HG03520 (cell line): Measurements from ENCODE around the gene TCP11L2.
"Not testable (repeated sequence)": the region's sequence is repeated elsewhere in the genome, so short reads cannot be mapped to it uniquely, and the experiment has no call there.

Experiments used
- ATAC-seq: cut with Tn5 transposase; IDR thresholded peaks from one replicate; pipeline ENCODE4 v1.9.1; 2021; ENCODE audit warnings: mild to moderate bottlenecking, moderate library complexity; ENCODE audit not compliant: unreplicated experiment

TCP11L2 gene

DNA sequence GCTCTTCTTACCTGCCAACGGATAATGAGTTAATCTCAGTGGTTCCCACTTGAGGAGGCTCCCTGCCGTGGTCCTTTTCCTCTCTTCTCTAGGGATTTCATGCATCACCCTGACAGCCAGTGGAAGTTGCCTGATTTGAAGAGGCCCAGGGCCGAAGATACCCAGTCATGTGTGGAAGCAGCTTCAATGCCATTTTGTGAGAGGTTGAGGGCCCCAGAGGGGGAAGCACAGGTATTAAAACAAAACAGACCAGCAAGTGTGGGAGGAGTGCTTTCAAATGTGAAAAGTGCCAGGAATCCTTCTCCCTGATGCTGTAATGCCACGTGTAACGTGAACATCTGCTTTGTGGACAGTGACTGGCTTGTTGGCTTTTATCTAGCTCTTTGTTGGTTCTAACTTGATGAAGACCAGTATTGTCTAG lies 1.5 kb downstream of the TCP11L2 start:
- ATAC-seq = no peak

DNA sequence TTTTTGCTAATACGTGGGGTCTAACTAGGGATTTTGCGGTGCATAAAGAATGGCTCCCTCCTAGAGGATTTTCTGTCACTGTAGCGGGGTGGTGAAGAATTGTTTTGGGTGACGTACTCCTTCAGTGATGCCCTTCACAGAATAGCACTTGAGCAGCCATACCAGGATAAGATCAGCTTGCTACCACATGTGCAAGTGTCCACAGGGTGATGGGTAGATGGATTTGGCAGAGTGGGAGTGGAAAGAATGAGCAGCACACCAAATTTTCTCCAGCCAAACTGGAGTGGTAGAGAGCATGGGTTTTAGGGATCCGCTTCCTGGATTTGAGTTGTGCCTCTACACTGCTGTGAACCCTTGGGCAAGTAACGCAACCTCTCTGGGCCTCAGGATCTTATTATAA lies 2.3 kb downstream of the TCP11L2 start:
- ATAC-seq = no peak

GRCh38 chr12:106305376-106305775 lies 2.8 kb downstream of the TCP11L2 start:
- ATAC-seq = no peak

- no peak for ATAC-seq
Measured at GRCh38 chr12:106307181-106307580, 4.6 kb downstream of the TCP11L2 start.

DNA sequence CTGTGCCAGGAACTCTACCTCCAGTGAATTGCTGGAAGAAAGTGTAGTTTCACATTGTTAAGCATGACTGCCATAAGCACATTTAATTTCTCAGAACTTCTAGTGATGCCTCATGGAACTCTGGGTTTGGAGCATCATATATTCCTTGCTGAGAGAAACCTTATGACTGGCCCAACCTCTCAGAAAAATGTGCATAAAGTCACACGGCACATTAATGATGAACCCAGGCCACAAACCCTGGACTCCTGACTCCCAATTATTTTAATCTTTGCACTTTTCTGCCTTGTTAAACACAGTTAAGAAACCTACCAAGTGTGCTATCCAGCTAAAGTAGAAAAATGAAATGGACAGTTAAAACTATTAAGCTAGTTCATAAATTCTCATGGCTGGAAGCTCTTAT lies 5.6 kb downstream of the TCP11L2 start:
- no peak for ATAC-seq

- ATAC-seq = no peak
Measured at GRCh38 chr12:106308611-106309010, 6.1 kb downstream of the TCP11L2 start.

DNA sequence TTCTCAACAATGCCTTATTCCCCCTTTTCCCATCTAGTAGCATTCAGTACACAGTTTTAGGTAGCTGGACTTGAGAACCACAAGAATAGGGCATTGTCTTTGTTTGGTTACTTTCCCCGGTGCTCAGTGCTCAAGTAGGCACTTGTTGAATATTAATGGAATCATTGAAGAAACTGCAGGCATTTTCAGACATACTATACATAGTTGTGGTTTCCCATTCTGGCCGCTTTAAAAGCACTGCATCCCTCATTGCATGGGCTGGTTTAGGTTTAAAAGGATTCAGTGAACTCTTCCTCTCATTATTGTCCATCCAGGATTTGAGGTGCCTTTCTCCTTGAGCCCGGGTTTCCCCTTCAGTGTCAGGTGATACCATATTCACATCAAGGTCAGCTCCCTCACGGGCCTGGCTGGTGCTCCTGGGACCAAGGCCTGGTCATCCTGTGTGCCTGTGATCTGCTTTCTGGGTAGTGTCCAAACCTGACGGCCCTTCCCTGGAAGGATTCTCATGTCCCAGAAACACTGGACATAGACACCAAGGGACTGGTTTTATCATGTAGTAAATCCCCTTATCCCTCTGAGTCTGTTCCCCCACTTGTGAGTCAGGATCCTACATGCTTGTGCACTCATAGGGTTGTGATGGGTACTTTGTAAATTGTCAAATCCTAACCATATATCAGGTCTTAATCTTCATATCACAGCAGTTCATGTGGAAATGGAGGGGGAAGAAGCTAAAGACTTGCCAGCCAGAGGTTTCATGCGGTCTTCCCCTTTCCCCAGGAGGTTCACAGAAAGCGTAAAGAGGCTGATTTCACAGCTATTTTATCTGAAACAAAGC lies 7.4 kb downstream of the TCP11L2 start:
- ATAC-seq = no peak

DNA sequence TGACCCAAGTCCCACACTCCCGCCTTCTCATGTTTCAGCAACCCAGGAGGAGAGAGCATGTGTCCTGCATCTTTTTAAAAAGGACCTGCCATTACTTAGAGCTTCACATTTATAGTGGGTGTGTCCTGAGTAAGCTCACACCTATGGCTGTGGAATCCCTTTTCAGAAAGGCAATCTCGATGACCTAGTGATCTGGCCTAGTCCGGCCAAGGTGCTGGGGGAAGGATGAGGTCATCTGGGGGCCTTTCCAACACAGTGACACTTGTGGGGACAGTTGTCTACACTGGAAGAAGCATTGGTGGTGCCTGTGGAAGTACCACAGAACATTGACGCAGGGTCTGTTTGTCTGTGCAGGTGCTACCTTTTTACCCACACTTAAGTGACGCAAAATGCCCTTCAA lies 8.2 kb downstream of the TCP11L2 start:
- no peak for ATAC-seq

- ATAC-seq = no peak
Measured at GRCh38 chr12:106311139-106311538, 8.6 kb downstream of the TCP11L2 start.

DNA sequence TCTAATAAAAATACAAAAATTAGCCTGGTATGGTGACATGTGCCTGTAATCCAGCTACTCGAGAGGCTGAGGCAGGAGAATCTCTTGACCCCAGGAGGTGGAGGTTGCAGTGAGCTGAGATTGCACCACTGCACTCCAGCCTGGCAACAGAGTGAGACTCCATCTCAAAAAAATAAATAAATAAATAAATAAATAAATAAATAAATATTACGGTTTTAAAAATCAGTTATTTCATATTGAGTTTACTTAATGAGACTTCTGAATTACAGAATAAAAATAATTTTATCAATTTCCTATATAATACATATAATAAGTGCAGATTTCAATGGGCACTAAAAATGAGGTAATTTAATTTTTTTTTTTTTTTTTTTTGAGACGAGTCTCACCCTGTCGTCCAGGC lies 10.9 kb downstream of the TCP11L2 start:
- not testable (repeated sequence) for ATAC-seq

GRCh38 chr12:106315523-106315922 lies 13.0 kb downstream of the TCP11L2 start:
- no peak for ATAC-seq

DNA sequence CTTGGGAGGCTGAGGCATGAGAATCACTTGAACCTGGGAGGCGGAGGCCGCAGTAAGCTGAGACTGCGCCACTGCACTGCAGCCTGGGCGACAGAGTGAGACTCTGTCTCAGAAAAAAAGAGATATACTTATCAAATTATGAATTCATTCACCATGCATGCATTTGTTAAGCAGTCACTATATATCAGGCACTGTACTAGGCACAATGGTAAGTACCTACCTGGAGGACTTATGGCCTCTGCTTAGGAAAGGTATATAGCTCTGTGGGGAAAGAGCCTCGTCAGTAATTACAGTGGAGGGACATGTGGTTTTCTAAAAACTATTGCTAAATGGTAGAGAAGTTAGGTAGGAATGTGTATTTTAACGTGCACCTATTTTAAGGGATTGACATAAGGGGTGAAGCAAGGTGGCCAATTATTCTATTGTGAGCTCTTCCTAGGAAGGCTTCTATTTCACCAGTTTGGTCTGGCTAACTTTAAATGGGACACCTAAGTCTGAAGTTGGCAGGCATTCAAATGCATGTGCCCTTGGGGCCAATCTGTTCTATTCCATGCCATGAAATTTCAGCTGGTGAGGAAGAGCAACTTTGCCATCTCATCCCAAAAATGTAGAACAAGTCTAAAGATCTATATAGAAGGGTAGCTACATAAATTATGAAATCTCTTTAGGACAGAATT lies 15.0 kb downstream of the TCP11L2 start:
- ATAC-seq = no peak

- ATAC-seq = no peak
Measured at GRCh38 chr12:106321139-106321850, 18.8 kb downstream of the TCP11L2 start.

GRCh38 chr12:106323537-106323936 lies 21.0 kb downstream of the TCP11L2 start:
- ATAC-seq = no peak

GRCh38 chr12:106327309-106327869 lies 24.9 kb downstream of the TCP11L2 start:
- ATAC-seq = no peak

- no peak for ATAC-seq
Measured at GRCh38 chr12:106328735-106329134, 26.2 kb downstream of the TCP11L2 start.

- ATAC-seq = no peak
Measured at GRCh38 chr12:106329231-106329982, 26.9 kb downstream of the TCP11L2 start.

GRCh38 chr12:106331599-106331998 lies 29.1 kb downstream of the TCP11L2 start:
- ATAC-seq = no peak

- ATAC-seq = no peak
Measured at GRCh38 chr12:106332536-106332935, 30.0 kb downstream of the TCP11L2 start.

DNA sequence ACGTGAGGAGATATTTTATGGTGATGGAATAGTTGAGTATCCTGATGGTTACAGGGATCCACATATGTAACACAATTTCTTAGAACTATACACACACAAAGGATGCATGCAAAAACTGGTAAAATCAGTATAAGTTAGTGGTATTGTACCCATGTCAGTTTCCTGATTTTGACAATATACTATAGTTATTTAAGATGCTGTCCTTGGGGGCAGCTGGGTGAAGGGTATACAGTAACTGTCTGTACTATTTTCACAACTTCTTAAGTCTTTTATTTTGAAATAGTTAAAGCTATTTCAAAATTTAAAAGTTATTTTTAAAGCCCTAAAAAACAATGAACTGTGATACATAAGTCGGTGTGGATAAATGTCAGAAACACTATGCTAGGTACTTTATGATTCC lies 30.5 kb downstream of the TCP11L2 start:
- ATAC-seq = no peak

- no peak for ATAC-seq
Measured at GRCh38 chr12:106333756-106334155, 31.2 kb downstream of the TCP11L2 start.
